ENCODE measurements around the gene LRRC36.

LRRC36 gene, protein sequence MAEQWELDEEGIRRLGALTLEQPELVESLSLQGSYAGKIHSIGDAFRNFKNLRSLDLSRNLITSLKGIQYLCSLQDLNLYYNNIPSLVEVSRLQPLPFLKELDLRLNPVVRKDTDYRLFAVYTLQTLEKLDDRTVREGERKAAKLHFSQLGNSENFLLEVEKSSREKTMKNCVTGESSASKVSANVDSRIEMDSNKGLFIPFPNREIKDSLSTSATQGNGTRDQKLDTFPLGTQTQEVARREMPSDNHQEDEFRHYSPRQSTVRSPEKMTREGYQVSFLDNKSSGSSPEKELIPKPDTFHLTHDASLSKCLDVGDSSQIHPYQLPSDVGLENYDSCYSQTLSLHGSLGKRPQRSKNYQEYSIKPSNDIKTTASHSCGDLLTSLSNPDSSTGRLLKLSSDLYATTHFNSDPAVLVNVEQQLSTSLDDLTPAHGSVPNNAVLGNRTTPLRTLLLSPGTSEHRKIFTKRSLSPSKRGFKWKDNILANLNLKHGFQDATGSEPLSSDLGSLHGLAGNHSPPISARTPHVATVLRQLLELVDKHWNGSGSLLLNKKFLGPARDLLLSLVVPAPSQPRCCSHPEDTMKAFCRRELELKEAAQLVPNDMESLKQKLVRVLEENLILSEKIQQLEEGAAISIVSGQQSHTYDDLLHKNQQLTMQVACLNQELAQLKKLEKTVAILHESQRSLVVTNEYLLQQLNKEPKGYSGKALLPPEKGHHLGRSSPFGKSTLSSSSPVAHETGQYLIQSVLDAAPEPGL

DNA sequence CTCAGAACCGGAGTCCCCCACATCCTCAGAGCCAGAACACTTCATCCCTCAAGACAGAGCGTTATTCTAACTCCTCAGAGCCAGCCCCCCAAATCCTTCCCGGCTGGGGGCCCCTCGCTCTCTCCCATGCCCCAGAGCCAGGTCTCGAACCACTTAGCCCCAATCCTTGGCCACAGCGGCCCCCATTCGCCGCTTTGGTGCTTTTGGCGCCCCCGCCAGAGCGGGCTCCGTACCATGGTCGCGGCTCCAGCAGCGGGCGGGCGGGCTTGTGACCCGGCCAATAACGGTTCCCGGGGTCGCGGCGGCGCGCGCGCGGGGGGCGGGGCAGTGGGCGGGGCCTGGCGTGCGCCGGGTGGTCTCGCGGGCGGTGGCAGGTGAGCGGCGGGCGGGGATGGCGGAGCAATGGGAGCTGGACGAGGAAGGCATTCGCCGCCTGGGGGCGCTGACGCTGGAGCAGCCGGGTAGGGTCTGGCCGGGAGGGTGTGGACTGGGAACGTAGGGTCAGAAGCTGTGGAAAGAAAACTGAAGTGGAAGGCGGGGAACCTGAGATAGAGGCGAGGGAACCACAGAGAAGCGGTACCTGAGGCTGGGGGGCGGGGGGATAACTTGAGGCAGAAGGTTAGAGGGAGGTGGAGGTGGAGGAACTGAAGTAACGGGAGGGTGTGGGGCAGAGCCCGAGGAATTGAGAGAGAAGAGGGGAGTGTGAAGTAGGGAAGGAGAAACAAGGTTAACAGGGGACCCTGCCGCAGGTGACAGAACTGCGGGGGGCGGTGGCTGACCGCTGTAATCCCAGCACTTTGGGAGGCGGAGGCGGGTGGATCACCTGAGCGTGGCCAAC lies at the start of gene LRRC36, which contains the start of gene KCTD19:
LRRC36 (plus strand) TSS at position 344 of the 838 bp plus-strand sequence; CDS start at position 392, 48 bp downstream.
KCTD19 (minus strand) TSS at position 270 of the 838 bp plus-strand sequence; CDS start at position 236, 34 bp downstream.
- DNase-seq (ENCODE audit: low read depth): no peak

DNA sequence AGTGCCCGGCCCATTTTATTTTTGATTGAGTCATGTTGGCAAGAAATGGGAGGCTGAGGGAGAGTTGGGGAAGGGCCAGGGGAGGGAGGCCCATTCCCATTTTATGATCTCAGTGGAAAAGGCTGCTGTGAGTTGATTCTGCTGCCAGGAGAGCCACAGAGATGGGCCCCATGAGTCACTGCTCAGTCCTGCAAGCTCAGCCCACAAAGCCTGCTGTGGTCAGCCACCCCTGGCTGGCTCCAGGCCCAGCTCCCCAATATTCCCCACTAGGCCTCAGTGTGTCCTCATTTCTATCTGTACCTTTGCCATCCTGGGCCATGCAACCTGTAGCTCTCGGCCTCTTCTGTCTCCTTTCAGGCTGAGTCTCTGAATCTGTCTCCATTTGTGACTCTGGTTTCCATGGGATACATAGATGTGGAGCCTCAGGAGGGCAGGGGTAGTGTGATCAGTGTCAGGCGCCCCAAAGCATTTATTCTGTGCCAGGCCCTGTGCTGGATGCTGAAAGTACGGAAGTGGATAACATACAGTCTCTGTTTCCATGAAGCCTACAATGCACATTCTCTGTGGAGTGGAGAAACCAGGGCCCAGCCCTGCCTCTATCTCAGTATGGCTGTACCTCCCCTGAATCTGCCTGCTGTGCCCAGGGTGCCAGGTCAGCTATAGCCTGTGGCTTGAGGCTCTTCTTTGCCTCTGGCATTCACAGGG lies 49.2 kb upstream of the LRRC36 start:
- no peak overlapping the region for H3K4me3 ChIP-seq (replicated peaks; ENCODE audit: low read depth, low read length)
- TF ChIP-seq, protein P1, sequence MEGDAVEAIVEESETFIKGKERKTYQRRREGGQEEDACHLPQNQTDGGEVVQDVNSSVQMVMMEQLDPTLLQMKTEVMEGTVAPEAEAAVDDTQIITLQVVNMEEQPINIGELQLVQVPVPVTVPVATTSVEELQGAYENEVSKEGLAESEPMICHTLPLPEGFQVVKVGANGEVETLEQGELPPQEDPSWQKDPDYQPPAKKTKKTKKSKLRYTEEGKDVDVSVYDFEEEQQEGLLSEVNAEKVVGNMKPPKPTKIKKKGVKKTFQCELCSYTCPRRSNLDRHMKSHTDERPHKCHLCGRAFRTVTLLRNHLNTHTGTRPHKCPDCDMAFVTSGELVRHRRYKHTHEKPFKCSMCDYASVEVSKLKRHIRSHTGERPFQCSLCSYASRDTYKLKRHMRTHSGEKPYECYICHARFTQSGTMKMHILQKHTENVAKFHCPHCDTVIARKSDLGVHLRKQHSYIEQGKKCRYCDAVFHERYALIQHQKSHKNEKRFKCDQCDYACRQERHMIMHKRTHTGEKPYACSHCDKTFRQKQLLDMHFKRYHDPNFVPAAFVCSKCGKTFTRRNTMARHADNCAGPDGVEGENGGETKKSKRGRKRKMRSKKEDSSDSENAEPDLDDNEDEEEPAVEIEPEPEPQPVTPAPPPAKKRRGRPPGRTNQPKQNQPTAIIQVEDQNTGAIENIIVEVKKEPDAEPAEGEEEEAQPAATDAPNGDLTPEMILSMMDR (IDR thresholded peaks at IDR 0.05; ENCODE audit: low read length, missing control alignments): no peak
- peak; percentile 98 for DNase-seq (ENCODE audit: low read depth)

More for the DNA sequence above, at the start of gene LRRC36, which contains the start of gene KCTD19:
- TF ChIP-seq, protein P1 (IDR thresholded peaks at IDR 0.05; ENCODE audit: low read length, missing control alignments): peak; percentile 36
- H3K4me3 ChIP-seq (replicated peaks; ENCODE audit: low read depth, low read length): peak within 1 kb of the TSS; percentile 27

DNA sequence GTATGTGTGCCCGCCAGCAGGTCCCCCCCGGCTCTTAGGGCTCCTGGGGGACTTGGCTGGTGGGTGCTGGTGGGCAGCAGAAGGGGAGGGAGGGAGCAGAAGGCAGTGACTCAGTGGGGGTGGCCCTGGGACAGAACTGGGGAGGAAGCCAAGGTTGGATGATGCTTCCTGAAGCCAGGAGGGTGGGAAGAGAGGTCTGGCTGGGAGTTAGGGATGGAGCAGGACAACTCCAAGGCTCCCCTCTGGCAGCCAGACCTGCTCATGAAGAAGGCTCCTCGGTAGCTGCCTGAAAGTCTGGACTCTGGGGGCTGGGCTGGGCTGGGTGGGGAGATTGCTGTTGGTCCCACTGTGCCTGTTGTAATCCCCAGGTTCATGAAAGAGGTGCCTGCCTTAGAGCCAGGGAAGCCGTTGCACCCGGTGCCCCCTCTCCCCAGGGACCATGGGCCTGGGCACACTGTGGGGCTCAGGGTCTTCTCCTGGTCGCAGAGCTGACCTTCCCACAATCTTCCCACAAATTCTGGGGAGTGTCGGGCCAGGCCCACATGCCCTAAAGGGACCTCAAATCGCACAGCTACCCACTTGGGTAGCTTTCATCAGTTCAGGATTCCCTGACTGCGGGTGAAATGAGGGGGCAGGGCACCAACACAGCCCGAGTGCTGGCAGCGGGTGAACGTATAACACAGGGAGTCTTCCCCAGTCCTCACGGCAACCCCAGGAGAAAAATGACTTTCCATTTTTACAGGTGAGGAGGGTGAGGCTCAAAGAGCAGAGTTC lies 48.4 kb upstream of the LRRC36 start:
- peak overlapping the region; percentile 47 for H3K4me3 ChIP-seq (replicated peaks; ENCODE audit: low read depth, low read length)
- peak; percentile 75 for DNase-seq (ENCODE audit: low read depth)
- TF ChIP-seq, protein P1 (IDR thresholded peaks at IDR 0.05; ENCODE audit: low read length, missing control alignments): no peak

DNA sequence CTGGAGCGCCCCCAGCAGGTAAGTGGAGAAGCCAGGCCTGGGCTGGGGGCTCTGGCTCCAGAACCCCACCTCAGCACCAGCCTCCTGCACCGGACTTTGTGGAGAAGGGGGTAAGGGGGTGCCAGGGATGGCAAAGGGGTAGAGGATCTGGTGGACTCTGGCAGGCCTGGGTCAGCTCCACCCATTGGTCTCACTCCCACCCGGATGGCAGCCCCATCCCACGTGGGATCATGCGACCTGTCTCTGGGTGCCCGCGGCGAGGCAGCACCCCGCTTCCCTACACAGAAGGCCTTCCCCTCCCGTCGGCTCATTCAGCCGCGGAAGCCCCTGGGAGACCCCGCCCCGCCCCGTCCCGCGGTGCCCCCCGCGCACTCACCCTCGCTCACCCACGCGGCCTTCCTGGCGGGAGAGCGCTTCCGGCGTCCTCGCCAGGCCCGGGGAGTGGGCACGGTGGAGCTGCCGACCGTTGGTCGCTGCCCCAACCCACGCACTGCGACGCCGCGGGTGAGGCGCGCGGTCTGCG lies 47.8 kb upstream of the LRRC36 start:
- TF ChIP-seq, protein P1 (IDR thresholded peaks at IDR 0.05; ENCODE audit: low read length, missing control alignments): no peak
- DNase-seq (ENCODE audit: low read depth): no peak
- peak overlapping the region; percentile 47 for H3K4me3 ChIP-seq (replicated peaks; ENCODE audit: low read depth, low read length)

DNA sequence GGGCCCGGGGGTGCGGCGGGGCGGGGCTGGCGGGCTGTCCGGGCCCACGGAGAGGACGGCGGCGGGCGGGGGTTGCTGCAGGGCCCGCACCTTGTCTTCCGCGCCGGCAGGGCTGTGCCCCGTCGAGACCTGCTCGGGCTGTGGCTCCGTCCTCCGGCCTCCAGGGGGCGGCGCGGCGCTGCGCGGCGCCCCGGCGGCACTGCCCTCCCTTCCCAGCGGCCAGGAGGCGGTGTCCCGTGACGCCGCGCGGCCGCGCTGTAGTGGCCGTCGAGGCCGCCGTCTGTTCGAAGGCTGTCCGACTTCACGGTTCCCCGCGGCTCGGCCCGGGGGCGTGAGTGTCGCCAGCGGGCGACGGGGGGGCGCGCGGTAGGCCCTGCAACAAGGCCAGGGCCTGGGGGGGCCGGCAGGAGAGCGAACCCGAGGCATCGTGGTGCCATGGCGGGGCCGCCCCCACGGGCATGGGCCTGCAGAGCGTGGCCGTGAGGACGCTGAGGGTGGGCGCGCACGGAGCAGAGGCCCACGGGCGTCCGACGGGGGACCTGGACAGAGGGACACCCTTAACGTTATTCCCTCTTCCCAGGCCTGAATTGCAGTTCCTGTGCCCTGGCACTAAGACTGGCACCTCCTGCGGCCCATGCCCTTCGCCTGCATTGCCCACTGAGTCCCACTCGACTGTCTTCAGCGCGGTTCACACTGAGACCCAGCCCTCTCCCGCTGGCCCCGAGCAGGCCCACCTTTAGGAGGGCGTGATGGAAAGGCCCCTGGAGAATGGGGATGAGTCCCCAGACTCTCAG lies 47.1 kb upstream of the LRRC36 start, which contains the start of gene PLEKHG4:
PLEKHG4 (plus strand) TSS at position 237 of the 794 bp plus-strand sequence; CDS start at position 750, 513 bp downstream.
- DNase-seq (ENCODE audit: low read depth): peak; percentile 64
- TF ChIP-seq, protein P1 (IDR thresholded peaks at IDR 0.05; ENCODE audit: low read length, missing control alignments): peak; percentile 14
- peak within 1 kb of the TSS; percentile 47 for H3K4me3 ChIP-seq (replicated peaks; ENCODE audit: low read depth, low read length)
